Measurements from ENCODE around the gene SPINDOC. TPM values are rescaled to one million over a fixed set of nuclear protein-coding genes. Genes with fewer than 3 reads are reported as not detected.

Gene SPINDOC, protein sequence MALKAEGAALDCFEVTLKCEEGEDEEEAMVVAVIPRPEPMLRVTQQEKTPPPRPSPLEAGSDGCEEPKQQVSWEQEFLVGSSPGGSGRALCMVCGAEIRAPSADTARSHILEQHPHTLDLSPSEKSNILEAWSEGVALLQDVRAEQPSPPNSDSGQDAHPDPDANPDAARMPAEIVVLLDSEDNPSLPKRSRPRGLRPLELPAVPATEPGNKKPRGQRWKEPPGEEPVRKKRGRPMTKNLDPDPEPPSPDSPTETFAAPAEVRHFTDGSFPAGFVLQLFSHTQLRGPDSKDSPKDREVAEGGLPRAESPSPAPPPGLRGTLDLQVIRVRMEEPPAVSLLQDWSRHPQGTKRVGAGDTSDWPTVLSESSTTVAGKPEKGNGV
- total RNA-seq = 10.9 TPM
- polyA plus RNA-seq (ENCODE audit: insufficient read depth, low read depth, low replicate concordance) = 14.2 TPM
- long read RNA-seq, donor 1, transcript SPINDOC-201 (6 exons, 2,024 nt) = major isoform, 10 of 10 reads
- long read RNA-seq, donor 1, partial matches to known transcripts = 0 of 10 reads
- long read RNA-seq, donor 1, other reads (novel, unspliced or antisense) = 0 of 10 reads
- long read RNA-seq, donor 2, transcript SPINDOC-201 (6 exons, 2,024 nt) = major isoform, 8 of 8 reads
- long read RNA-seq, donor 2, partial matches to known transcripts = 0 of 8 reads
- long read RNA-seq, donor 2, other reads (novel, unspliced or antisense) = 0 of 8 reads
- long read RNA-seq, donor 3, transcript SPINDOC-201 (6 exons, 2,024 nt) = major isoform, 6 of 24 reads
- long read RNA-seq, donor 3, partial matches to known transcripts = 18 of 24 reads
- long read RNA-seq, donor 3, other reads (novel, unspliced or antisense) = 0 of 24 reads
- long read RNA-seq, donor 4, transcript SPINDOC-201 (6 exons, 2,024 nt) = major isoform, 10 of 10 reads
- long read RNA-seq, donor 4, partial matches to known transcripts = 0 of 10 reads
- long read RNA-seq, donor 4, other reads (novel, unspliced or antisense) = 0 of 10 reads
- long read RNA-seq, donor 5 = 0 reads
- long read RNA-seq, donor 6, partial matches to known transcripts = 9 of 12 reads
- long read RNA-seq, donor 6, other reads (novel, unspliced or antisense) = 0 of 12 reads
- long read RNA-seq, donor 7, partial matches to known transcripts = 1 of 3 reads
- long read RNA-seq, donor 7, other reads (novel, unspliced or antisense) = 2 of 3 reads
- long read RNA-seq, donor 8, partial matches to known transcripts = 42 of 46 reads
- long read RNA-seq, donor 8, other reads (novel, unspliced or antisense) = 0 of 46 reads
- long read RNA-seq, donor 9, partial matches to known transcripts = 0 of 1 reads
- long read RNA-seq, donor 9, other reads (novel, unspliced or antisense) = 0 of 1 reads
- long read RNA-seq, donor 10, transcript SPINDOC-201 (6 exons, 2,024 nt) = major isoform, 5 of 17 reads
- long read RNA-seq, donor 10, partial matches to known transcripts = 12 of 17 reads
- long read RNA-seq, donor 10, other reads (novel, unspliced or antisense) = 0 of 17 reads

- H3K27ac ChIP-seq (ENCODE audit: low read depth in 2 of 2, low read length in 2 of 2) = peak within 1 kb of the TSS; percentile 67 to 79
- peak within 1 kb of the TSS; percentile 54 to 89 (median 56) for H3K9ac ChIP-seq (ENCODE audit: low read length in 3 of 3)
- H3K4me1 ChIP-seq (ENCODE audit: control insufficient read depth in 2 of 3, insufficient read depth in 2 of 3, low read depth in 1 of 3, low read length in 3 of 3) = peaks cover 0 to 16% (median 3%) of the 10 kb centered on the region in 3 donors
- H3K27me3 ChIP-seq (ENCODE audit: control insufficient read depth, insufficient read depth, low read length) = no peaks in the 10 kb centered on the region
- FAIRE-seq = no peak
- intact Hi-C loops (cut with DNase I) = no loop called here
- peak; percentile 69 to 91 (median 75) for DNase-seq
- no peaks in the 10 kb centered on the region for H3K9me3 ChIP-seq (ENCODE audit: control insufficient read depth in 2 of 3, insufficient read depth in 1 of 3, low read length in 3 of 3)
- no peak for TF ChIP-seq CTCF (IDR thresholded peaks at IDR 0.05; ENCODE audit: borderline replicate concordance, extremely low read depth, insufficient read depth)
- H3K36me3 ChIP-seq (ENCODE audit: control insufficient read depth in 2 of 3, insufficient read depth in 3 of 3, low read length in 3 of 3) = peaks cover 0 to 4% (median 3%) of the 10 kb centered on the region in 3 donors
- H3K4me3 ChIP-seq (ENCODE audit: low read length in 3 of 3) = peak within 1 kb of the TSS; percentile 68 to 84 (median 80)
These were observed at the start of gene SPINDOC for GRCh38 chr11:63813035-63813562. TSS of gene SPINDOC (plus strand) at chr11:63813456. CDS start at chr11:63813687, 231 bp downstream.

GRCh38 chr11:63763496-63764339 lies 49.5 kb upstream of the SPINDOC start:
- Histone ChIP-seq H3K27ac (ENCODE audit: low read depth in 2 of 2, low read length in 2 of 2) (peak overlapping the region; percentile 22 to 28), H3K36me3 (ENCODE audit: control insufficient read depth in 2 of 3, insufficient read depth in 3 of 3, low read length in 3 of 3) (peaks cover 0 to 2% (median 0%) of the 10 kb centered on the region in 3 donors), H3K9ac (ENCODE audit: low read length in 3 of 3) (no peak overlapping the region), H3K27me3 (ENCODE audit: control insufficient read depth, insufficient read depth, low read length) (no peaks in the 10 kb centered on the region), H3K4me3 (ENCODE audit: low read length in 3 of 3) (peak overlapping the region in 1 of 3 donors; percentile 44), H3K9me3 (ENCODE audit: control insufficient read depth in 2 of 3, insufficient read depth in 1 of 3, low read length in 3 of 3) (no peaks in the 10 kb centered on the region), H3K4me1 (ENCODE audit: control insufficient read depth in 2 of 3, insufficient read depth in 2 of 3, low read depth in 1 of 3, low read length in 3 of 3) (peaks cover 0 to 19% (median 7%) of the 10 kb centered on the region in 3 donors)
- peak; percentile 71 to 89 (median 75) for DNase-seq
- TF ChIP-seq CTCF (IDR thresholded peaks at IDR 0.05; ENCODE audit: borderline replicate concordance, extremely low read depth, insufficient read depth) = no peak
- intact Hi-C loops (cut with DNase I) = no loop called here
- no peak for FAIRE-seq
